Endothelial cell of umbilical vein (primary cell): ENCODE measurements around the gene NRXN3. TPM values are rescaled to one million over a fixed set of nuclear protein-coding genes. Genes with fewer than 3 reads are reported as not detected.
A peak's percentile ranks its signal among the peaks of the same experiment; 100 is the strongest.
"Not testable (repeated sequence)": the region's sequence is repeated elsewhere in the genome, so short reads cannot be mapped to it uniquely, and the experiment has no call there.

Experiments used
- BruUV-seq: library from RNA; stranded (reverse); fragments of 400-500 nt; replicated peaks from 2 replicates; lab custom pipeline; 2021; lab: Mats Ljungman, UMichigan
- CTCF ChIA-PET: fragments of 300-600, 350-600 bp; sonication (Branson Sonifier 250); formaldehyde crosslinking; loops from one replicate; lab custom pipeline; 2021; ENCODE audit warnings: antibody characterized with exemption, inconsistent platforms; lab: Charles Lee
- POLR2A ChIA-PET: fragments of 300-600, 350-600 bp; sonication (Branson Sonifier 250); formaldehyde crosslinking; loops from one replicate; lab custom pipeline; 2021; ENCODE audit warnings: antibody characterized with exemption, inconsistent platforms; lab: Charles Lee
- DNase-seq: peaks from one replicate; pipeline ENCODE4 v3.0.0-alpha.2; 2011; ENCODE audit warnings: low read depth, low spot score
- FAIRE-seq: peaks from 2 replicates; lab custom pipeline; 2011; peaks lifted over from hg19 to GRCh38; lab: Jason Lieb, UNC
- H2AFZ ChIP-seq: 2 replicates; pipeline ENCODE4 v1.6.0; 2012; ENCODE audit warnings: low read depth, low read length, control low read depth, inconsistent platforms
- H3K27ac ChIP-seq: 2 replicates; pipeline ENCODE4 v1.5.1; 2011; ENCODE audit warnings: low read depth, mild to moderate bottlenecking, control low read depth, low read length, moderate library complexity; ENCODE audit not compliant: insufficient read depth
- H3K27me3 ChIP-seq, 2 experiments: 2 replicates each; pipeline versions ENCODE4 v1.6.0 to v1.6.1; 2011; ENCODE audit warnings: low read length in 2 of 2, mixed read lengths in 1 of 2; ENCODE audit not compliant: control insufficient read depth in 2 of 2, insufficient read depth in 2 of 2
- H3K36me3 ChIP-seq, 2 experiments: 2 replicates in 1 of 2; 3 replicates in 1 of 2; pipeline ENCODE4 v1.5.1; 2011; ENCODE audit warnings: low read length in 2 of 2, mild to moderate bottlenecking in 1 of 2, moderate library complexity in 1 of 2; ENCODE audit not compliant: control insufficient read depth in 2 of 2, insufficient read depth in 2 of 2; ENCODE audit errors: extremely low read depth in 1 of 2
- H3K4me1 ChIP-seq: 3 replicates; pipeline ENCODE4 v1.5.1; 2011; ENCODE audit warnings: mild to moderate bottlenecking, low read length; ENCODE audit not compliant: control insufficient read depth, insufficient read depth; ENCODE audit errors: extremely low read depth
- H3K4me2 ChIP-seq: 2 replicates; pipeline ENCODE4 v1.6.1; 2011; ENCODE audit warnings: low read length, control low read depth, mixed read lengths; ENCODE audit not compliant: insufficient read depth
- H3K4me3 ChIP-seq, 3 experiments: fragments of 200-600 bp in 1 of 3; sonication (generic), shearing (Covaris generic) in 1 of 3; replicated peaks in 1 of 3; 2 replicates each; pipeline ENCODE4 v1.5.1; 2011 to 2016; ENCODE audit warnings: control low read depth in 3 of 3, low read length in 3 of 3, mild to moderate bottlenecking in 2 of 3, inconsistent platforms in 1 of 3, low read depth in 1 of 3, moderate library complexity in 1 of 3; ENCODE audit not compliant: insufficient read depth in 1 of 3
- H3K79me2 ChIP-seq: 2 replicates; pipeline ENCODE4 v1.6.0; 2012; ENCODE audit warnings: low read length, inconsistent platforms; ENCODE audit not compliant: control insufficient read depth, insufficient read depth
- H3K9ac ChIP-seq: replicated peaks from 2 replicates; pipeline ENCODE3; 2011; ENCODE audit warnings: low read length, control low read depth; ENCODE audit not compliant: insufficient read depth; ENCODE audit errors: extremely low read depth
- H3K9me1 ChIP-seq: replicated peaks from 3 replicates; pipeline ENCODE4 v1.6.0; 2011; ENCODE audit warnings: mild to moderate bottlenecking, low read length; ENCODE audit not compliant: control insufficient read depth, insufficient read depth; ENCODE audit errors: extremely low read depth
- H3K9me3 ChIP-seq: replicated peaks from 2 replicates; pipeline ENCODE4 v1.5.1; 2012; ENCODE audit warnings: low read length, inconsistent platforms; ENCODE audit not compliant: control insufficient read depth, insufficient read depth
- H4K20me1 ChIP-seq: replicated peaks from 2 replicates; pipeline ENCODE3; 2011; ENCODE audit warnings: mild to moderate bottlenecking, low read length; ENCODE audit not compliant: control insufficient read depth, insufficient read depth; ENCODE audit errors: extremely low read depth
- FOS ChIP-seq: IDR thresholded peaks from 2 replicates; pipeline ENCODE4 v1.6.1; 2011; ENCODE audit warnings: mild to moderate bottlenecking, low read length, moderate library complexity, borderline replicate concordance; ENCODE audit not compliant: insufficient read depth
- MAX ChIP-seq: IDR thresholded peaks from 2 replicates; pipeline ENCODE4 v1.6.1; 2011; ENCODE audit not compliant: insufficient read depth, insufficient read length
- dilution Hi-C: fragments of 300-500 bp; cut with MboI; formaldehyde crosslinking; loops from one replicate; pipeline ENCODE4 v1.15.0; 2019; ENCODE audit warnings: low sequenced_read_pairs; ENCODE audit not compliant: extremely low pct_ligation_motif_present
- intact Hi-C: fragments of 100-400 bp; cut with micrococcal nuclease; formaldehyde crosslinking; loops from one replicate; pipeline ENCODE4 v1.10.0; 2022
- polyA plus RNA-seq, 4 experiments: library from polyadenylated mRNA; depleted of rRNA in 3 of 4; stranded (reverse) in 3 of 4; unstranded in 1 of 4; fragments of >200 nt; gene quantifications; 2 replicates each; pipeline versions ENCODE4 v1.2.1 to v1.2.3, GENCODE V29; 2011 to 2012; ENCODE audit warnings: missing spikeins in 1 of 4
- total RNA-seq: library from RNA; stranded (reverse); gene quantifications from 2 replicates; pipeline ENCODE4 v1.2.3, GENCODE V29; 2021

Gene NRXN3
- total and polyA plus RNA-seq, 2 donors (not counting 3 experiments of a cell fraction or from before 2014, with no cell fraction given): 0.72 to 4.2 TPM

GRCh38 chr14:79103764-79104163, 933.6 kb downstream of the NRXN3 start:
- H3K4me2 ChIP-seq: no peak overlapping the region
- BruUV-seq: no TSS peak

GRCh38 chr14:79110564-79110963, 940.4 kb downstream of the NRXN3 start:
- POLR2A ChIA-PET, H3K4me1 ChIP-seq, H3K27ac ChIP-seq, DNase-seq, dilution Hi-C loops, H3K9me1 ChIP-seq, H3K4me2 ChIP-seq, intact Hi-C loops, BruUV-seq, H3K9me3 ChIP-seq, H3K4me3 ChIP-seq, H2AFZ ChIP-seq, H3K36me3 ChIP-seq, H3K79me2 ChIP-seq, H3K9ac ChIP-seq, H4K20me1 ChIP-seq, H3K27me3 ChIP-seq, CTCF ChIA-PET, FAIRE-seq: not testable (repeated sequence)

More at GRCh38 chr14:79103764-79104163, 933.6 kb downstream of the NRXN3 start:
- Histone ChIP-seq H3K9me1 (no peaks in the 10 kb centered on the region), H3K4me1 (no peaks in the 10 kb centered on the region), H2AFZ (no peak overlapping the region), H3K27ac (no peak overlapping the region), H3K9me3 (no peaks in the 10 kb centered on the region), H3K4me3 (no peak overlapping the region), H4K20me1 (no peaks in the 10 kb centered on the region), H3K9ac (no peak overlapping the region), H3K27me3 (no peaks in the 10 kb centered on the region), H3K36me3 (no peaks in the 10 kb centered on the region), H3K79me2 (no peaks in the 10 kb centered on the region)
- dilution Hi-C loops (no loop called here), intact Hi-C loops (no loop called here)
- no peak for TF ChIP-seq FOS
- TF ChIP-seq MAX: peak; percentile 20
- ChIA-PET CTCF (no interaction called here), POLR2A (no interaction called here)
- FAIRE-seq (no peak), DNase-seq (no peak)
